Ishikawa (cell line): ENCODE results near the gene NUP188.

Experiments
- FOXM1 ChIP-seq: IDR thresholded peaks from 2 replicates; pipeline ENCODE4 v1.6.1; 2012; ENCODE audit warnings: low read depth, borderline replicate concordance
- TCF12 ChIP-seq: IDR thresholded peaks from 2 replicates; pipeline ENCODE4 v1.6.1; 2012; ENCODE audit warnings: low read depth

DNA sequence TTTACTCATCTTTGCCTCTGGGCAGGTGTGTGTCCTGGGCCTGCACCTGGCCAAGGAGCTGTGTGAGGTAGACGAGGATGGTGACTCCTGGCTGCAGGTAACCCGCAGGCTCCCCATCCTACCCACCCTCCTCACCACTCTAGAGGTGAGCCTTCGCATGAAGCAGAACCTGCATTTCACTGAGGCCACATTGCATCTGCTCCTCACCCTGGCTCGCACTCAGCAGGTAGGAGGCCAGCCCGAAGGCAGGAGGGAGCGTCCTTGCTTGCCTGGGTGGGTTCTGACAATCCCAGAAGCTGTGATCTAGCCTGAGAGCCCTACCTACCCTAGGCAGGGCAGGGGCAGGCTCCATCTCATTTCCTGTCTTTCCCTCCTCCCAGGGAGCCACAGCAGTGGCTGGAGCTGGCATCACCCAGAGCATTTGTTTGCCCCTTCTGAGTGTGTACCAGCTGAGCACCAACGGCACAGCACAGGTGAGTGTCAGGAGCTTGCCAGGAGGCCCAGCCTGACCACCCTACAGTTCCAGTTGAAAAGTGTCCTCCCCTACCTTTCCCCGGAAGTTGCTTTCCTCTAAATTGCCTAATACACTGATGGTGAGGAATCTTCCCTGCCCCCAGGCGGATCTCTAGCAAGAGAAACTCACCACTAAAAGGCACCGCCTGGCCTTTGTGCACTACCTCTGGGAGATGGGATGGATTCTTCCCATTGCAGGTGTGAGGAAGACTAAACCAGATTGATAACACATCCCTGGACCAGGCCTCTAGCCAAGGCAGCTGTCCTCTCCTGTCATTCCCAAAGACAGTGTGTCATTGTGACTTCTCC is 54.2 kb downstream of the NUP188 start:
- TF ChIP-seq TCF12 (no peak), FOXM1 (no peak)
